Stimulated activated CD4-positive, alpha-beta T cell treated with anti-CD3 and anti-CD28 coated beads, Interleukin-1b, Interleukin-23, amount 100 ng/mL, for 48 hours (primary cell): ENCODE data around the gene GRM1.

ENCODE experiments used
- DNase-seq: peaks from one replicate; pipeline ENCODE4 v3.0.0-alpha.2; 2020

Gene GRM1

DNA sequence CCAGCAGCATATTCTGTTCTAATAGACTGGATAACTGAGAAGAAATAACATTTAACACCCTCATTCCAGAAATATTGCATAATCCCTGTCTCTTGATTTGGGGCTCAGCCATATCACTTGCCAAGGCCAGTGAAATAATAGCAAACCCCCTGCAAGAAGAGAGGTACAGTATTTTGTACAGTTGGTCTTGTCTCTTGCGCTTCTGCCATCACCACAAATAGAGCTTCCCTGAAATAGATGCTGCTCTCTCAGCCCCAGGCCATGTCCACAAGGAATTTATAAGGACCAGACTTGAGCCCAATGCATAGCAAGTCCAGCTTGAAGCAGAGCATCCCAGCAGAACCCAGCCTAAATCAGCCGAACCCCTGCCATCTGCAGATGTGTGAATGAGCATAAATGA, 254.0 kb downstream of the GRM1 start:
- no peak for DNase-seq

DNA sequence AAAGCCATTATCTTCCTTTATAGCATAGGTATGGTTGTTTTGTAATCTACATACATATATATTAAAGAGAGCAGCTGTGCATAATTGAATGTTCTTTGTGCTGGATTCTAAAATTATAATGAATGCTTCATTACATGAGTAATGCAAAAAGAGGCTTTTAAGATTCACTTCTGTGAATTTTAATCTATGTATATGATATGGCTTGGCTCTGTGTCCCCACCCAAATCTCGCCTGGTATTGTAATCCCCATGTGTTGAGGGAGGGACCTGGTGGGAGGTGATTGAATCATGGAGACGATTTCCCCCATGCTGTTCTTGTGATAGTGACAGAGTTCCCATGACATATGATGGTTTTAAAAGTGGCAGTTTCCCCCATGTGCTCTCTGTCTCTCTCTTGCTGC, 255.4 kb downstream of the GRM1 start:
- no peak for DNase-seq

DNA sequence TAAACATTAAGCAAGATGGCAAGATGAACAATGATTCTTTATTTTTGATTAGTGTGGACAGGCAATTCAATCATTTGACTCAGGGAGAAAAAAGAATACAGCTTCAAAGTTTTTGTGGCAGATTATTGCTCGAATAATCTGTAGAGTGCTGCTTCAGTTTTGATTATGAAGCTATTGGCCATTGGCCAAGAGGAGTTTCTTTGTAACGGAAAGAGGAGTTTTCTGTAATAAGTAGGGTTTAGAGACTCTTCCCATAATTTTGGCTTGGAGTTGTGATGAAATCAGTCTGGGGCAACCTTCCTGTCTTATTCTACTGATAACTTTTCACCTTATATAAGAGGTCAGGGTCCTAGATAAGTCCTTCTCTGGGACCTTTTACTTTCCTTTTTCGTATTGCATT, 258.1 kb downstream of the GRM1 start:
- DNase-seq, result no peak

DNA sequence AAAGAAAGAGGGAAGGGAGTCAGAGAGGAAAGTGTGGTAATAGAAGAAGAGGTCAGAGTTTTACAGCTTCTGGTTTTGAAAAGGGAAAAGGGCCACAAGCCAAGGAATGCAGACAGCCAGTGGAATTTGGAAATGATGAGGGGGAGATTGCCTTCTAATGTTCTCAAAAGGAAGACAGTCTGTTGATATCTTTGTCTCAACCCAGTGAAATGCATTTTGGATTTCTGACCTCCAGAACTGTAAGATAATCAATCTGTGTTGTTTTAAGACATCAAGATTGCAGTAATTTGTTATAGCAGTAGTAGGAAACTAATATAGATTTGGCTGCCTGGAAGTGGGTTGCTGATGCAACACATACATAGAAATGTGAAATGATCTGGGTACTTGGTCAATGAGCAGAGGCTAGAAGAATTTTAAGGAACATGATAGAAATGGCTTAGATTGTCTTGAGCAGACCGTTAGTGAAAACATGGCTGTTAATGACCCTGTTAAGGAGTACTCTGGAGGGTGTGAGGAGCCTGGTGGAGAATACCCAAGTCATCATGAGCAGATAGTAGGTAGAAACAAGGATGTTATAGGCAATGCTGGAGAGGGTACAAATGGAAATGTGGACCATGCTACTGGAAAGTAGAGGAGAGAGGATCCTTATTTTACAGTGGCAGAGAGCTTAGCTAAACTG, 259.0 kb downstream of the GRM1 start:
- DNase-seq, result no peak

DNA sequence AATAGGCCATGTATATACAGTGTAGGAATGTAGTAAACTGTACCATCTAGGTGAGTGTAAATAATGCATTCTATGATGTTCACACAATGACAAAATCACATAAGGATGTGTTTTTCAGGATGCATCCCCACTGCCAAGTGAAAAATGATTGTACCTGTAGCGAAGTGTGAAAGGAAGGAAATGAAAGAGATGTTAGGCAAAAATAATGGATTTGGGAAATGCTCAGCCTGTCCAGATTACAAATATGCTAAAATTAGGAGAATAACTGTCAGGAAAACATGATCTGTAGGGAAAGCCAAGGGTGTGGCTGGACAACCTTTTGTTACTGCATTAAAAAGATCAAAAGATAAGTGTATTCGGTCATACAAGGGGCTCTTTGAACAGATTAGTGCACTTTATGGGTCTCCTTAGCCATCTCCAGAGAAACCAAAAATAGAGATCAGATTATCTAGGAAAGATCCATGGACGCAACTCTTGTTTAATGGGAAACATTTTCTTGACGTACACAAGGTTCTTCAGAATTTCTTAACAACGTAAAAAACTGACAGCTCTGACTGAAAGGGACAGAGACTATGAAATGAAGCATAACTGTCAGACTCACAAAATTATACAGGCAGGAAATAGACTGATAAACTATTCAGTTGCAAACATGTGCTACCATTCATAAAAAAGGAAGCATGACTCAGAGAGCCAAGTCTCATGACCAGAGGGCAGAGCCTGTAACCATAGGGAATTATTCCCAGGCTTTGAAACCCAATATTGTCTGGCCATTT, 261.1 kb downstream of the GRM1 start:
- DNase-seq, result no peak

DNA sequence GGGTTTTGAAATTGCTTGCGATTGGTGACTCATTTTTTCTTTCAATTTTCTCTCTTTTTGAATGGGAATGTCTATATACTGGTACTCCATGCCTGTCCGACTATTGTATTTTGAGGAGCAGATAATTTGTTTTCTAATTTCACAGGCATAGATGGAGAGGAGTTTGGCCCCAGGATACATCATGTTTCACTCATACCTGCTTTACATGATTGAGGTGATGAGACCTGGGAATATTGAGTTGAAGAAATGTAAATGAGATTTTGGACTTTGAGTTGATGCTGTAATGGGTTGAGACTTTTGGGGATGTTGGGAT, 261.7 kb downstream of the GRM1 start:
- DNase-seq, result no peak

DNA sequence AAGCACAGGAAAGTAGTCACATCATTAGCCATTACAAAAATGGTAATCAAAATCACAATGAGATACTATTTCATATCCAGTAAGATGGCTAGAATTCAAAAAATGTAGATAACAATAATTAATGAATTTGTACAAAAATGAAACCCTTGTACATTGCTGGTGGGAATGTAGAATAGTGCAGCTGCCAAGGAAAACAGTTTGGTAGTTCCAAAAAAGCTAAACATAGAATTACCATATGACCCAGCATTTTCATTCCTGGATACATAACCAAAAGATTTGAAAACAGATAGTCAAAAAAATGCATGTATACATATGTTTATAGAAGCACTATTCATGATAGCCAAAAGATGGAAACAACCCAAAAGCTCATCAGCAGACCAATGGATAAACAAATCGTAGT, 263.6 kb downstream of the GRM1 start:
- no peak for DNase-seq

DNA sequence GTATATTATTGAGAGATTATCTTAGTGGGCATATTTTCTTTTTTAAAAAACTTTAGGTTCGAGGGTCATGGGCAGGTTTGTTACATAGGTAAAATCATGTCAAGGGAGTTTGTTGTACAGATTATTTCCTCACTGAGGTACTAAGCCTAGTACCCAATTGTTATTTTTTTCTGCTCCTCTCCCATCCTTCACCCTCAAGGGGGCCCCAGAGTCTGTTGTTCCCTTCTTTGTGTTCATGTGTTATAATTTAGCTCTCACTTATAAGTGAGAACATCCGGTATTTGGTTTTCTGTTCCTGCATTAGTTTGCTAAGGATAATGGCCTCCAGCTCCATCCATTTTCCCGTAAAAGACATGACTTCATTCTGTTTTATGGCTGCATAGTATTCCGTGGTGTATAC, 266.8 kb downstream of the GRM1 start:
- no peak for DNase-seq

DNA sequence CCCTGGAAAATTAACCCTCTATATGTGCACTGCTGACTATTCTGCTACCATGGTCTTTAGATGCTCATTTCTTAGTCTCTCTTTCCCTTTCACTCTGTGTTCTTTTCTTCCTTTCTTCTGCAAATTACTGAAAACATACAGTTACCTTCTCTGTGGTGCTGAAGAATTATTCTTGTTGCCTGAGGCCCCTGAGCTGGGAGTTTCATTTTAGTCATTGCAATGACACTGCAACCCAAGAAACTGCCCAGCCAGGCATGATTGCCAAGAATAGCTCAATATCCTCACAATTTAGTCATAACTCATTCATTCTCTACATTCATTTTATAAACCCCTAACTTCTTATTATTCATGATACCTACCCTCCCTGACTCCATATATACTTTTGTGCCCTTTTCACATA, 269.0 kb downstream of the GRM1 start:
- DNase-seq, result no peak

DNA sequence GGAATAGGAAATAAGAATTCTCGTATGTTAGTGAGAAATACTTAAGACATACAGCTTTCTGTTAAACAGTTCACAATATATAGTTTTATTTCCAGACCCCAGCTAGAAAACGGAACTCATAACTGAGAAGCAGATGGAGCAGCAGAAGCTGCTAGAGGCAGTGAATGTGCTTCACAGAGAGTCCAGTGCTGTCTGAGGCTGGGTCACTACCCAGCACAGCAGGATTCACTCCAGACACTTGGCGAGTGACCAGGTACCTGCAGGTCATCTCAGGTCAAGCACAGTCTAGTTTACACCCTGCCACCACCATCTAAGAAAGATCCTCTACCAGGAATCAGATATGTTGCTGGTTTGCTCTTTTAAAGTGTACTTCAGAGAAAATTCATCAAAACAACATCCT, 271.7 kb downstream of the GRM1 start:
- no peak for DNase-seq

DNA sequence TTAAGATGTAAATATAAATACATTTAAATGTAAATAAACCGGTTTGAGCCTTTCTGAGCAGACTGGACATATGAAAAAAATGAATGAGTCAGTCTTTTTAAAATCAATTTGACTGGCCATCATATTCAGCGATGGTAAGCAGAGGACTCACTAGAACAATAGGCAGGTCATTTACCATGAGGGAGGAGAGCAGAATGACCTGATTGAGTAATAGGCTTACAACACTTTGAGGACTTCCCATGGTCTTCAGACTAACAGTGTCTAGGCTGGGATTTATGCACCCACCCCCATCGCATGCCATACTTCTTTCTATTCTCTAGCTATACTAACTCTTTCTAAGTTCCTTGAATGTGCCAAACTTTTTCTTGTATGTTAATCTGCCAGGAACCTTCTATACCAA, 272.9 kb downstream of the GRM1 start:
- no peak for DNase-seq

DNA sequence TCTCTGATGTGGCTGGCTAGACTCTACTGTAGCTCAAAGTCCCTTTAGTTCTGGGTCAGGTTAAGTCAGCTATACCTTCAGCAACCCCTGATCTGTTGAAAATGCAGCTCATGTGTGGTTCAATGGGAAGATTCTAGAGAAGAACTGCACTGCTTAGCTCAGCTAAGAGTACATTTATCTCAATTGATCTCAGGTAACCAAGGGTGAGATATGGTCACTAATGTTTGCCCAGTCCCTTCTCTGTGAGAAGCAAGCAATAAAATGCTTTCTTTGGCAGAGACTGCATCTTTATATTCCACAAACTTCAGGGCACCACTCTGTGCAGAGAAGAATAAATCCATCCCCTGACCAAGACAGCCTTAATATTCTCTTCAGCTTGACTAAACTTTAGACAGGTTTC, 274.1 kb downstream of the GRM1 start:
- no peak for DNase-seq

DNA sequence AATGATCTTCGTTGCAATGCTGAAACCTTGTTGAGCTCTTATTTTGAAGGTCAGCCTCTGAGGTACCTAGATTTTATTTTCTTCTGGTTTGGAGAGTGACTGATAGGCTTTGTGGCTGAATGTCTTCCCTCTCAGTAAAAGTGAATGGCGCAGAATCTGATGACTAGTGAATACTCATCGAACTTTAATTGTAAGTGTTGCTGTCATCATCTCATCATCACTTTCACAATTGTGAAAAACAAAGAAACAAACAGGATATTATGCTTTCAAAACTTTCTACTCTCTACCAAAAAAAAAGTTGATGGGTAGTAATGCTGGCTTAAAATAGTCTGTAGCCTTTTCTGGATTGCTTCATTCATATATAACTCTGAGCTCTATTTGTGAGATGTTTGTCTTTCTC, 275.3 kb downstream of the GRM1 start:
- no peak for DNase-seq

DNA sequence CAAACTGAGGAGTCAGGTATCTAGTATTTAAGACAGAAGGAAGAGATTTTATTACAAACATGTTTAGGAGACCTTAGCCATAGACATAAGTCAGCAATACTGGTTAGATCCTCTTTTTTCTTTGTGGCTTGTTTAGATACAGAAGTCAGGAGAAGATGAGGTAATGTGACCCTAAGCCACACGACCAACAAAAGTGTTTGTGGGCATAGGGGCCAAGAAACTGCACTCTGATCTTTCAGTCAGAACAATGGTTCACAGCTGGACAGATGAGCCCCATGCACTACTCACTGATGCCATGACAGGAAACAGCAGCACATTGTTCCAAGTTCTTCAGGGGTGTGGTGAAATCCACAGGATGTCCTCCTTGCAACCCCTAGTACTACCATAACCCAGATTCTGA, 276.2 kb downstream of the GRM1 start:
- DNase-seq, result no peak

DNA sequence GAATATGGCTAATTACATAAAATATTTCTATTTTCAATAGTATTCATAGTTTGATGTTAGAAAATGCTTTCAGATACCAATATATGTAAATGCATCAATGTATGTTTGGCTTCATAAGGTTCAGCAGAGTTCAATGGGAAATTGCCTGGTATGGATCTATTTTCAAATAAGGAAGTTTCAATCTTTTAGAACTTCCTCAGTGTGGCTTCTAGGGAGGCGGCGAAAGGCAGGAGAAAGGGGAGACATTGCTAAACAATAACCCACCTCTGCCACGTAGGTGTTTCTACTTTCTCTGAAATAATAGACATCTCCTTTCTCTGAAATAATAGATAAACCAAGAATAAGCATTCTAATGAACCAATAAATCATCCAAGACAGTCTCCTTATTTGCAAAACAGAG, 277.1 kb downstream of the GRM1 start:
- DNase-seq, result no peak

DNA sequence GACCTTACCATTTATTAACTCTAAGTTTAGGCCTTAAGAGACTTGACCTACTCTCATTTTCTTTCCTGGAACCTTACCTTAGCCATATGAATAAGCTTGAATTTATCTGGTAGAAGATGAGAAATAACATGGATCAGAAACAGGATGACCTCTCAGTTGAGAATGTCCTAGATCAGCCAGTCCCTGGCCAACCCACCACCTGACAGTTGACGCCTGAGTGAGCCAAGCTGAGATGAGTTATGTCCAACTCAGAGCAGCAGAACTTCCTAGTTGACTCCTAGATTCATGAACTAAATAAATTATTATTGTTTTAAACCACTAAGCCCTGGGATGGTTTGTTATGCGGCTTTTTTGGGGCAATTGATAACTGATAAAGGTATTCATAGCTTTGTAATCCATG, 281.8 kb downstream of the GRM1 start:
- DNase-seq, result no peak

DNA sequence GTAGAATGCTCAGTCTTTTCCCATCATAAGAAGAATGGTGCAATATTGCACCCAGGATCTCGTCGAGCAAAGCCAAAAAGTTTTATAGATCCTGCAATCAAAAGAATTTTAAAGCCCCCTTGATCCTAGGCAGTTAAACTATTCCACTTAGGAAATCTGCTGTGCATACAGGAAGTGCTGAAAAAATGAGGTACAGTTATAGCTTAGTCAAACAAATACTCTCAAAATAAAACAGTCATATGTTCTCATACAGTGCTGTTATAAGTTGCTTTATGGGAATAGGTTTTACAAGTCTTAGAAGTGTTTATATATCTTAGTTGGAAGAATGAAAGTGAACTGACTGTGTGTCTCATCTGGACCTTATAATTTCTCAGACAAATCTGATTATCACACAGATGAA, 282.2 kb downstream of the GRM1 start:
- DNase-seq, result no peak

DNA sequence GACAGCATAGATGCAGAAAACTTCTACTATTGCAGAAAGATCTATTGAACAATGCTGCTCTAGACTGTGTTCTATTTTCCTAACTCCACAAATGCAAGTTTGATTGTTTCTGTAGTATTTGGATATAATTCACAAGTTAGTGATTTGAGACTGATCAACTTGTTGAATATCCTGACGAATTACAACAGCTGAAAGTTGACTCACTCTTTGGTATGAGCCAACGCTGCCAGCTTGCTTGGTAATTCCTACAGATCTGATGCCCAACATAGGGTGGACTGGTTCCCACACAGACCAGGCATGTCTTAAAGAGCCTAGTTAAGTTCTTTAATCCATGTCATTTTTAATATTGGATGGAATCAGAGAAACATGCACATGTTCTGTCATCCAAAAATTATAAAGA, 283.7 kb downstream of the GRM1 start:
- no peak for DNase-seq

DNA sequence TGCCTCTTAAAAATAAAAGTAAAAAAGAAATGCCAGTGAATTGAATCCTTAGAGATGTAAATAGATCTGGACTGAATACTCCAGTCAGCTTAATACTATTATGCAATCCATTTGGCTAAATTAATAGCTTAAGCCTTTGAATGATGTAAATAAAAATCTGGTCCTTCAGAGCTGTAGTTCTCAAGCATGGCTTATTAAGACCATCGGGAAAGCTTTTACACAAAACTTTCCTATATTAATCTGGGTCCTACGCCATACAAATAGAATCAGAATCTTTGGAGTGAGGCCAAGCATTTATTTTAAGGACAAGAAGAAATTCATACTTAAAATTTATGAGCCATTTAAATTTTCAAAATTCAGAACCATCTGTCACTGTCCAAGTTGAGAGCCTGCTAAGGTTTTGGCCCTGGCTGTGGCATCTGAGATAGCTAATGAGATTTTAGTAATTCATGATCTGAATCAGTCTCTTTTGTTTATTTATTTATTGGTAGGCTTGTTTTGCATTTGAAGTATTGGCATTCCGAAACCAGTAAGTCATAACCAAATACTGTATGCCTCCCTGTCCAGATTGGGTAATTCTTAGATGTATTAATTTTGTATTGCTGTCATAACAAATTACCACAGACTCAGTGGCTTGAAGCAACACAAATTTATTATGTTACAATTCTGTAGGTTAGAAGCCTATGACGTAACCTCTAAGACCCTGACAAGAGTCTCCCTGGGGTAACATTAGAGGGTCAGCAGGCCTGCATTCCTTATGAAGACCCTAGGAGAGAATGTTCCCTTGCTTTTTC, 286.7 kb downstream of the GRM1 start:
- no peak for DNase-seq

DNA sequence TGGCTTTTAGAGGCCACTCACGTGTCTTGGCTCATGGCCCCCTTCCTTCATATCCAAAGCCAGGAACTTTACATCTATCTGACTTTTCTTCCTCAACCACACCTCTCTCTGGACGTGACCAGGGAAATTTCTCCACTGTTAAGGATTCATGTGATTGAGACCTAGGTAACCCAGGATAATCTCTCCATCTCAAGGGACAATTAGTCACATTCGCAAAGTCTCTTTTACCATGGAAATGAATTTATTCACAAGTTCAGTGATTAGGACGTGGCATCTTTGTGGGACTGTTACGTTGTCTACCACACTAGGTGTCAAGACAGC, 287.3 kb downstream of the GRM1 start:
- DNase-seq, result no peak

DNA sequence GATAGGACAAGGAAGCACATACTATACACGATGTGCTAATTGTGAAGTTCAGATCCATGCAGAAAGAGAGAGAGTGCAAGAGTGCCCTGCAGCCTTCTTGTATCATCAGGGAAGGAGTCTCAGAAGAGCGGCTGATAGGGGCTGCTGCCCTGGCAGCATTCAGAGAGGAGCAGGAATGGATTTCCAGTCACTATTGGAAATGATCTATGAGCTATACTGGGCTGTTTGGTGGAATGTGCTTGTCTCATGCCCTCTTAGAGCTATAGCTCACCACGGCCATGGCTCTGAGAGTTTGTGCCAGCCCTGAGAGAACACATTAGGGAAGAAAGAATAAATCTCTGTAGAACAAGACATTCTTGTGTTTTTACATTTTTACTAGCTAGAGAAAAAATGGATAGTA, 302.2 kb downstream of the GRM1 start:
- DNase-seq, result no peak

DNA sequence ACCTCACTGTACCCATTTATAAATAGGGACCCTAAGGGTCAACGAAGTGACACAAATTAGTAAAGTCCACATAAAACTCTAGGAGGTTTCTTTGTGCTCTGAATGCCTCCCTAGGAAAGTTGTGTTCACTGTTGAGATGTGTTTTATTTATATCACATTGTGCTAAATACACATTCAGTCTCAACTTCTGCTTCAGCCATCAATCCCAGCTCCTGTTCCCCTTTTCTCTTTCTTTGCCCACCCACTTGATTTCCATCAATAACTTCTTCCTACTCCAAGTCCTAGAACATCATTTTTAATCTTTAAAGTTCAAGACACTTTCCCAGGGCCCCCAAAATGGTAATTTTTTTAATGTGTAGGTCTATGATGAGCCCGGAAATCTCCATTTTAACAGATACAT, 306.5 kb downstream of the GRM1 start:
- DNase-seq, result no peak

DNA sequence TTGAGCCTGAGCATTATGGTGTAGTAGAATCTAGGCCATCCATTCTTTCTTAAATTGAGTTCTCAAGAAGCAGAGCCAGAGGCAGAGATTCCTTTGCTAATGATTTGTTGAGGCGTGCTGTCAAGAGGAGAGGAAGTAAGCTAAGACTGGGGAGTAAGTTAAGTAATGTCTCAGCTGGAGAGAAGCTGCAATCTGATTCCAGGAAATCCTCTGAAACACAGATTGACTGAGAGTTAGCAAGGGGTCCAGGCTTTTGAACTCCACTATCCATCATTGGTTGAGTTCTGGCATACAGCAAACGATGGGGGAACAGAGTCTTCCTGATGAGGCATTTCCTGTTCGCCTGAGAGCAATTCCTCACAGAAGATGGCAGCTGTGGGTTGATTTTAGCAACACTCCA, 307.3 kb downstream of the GRM1 start:
- DNase-seq, result no peak

DNA sequence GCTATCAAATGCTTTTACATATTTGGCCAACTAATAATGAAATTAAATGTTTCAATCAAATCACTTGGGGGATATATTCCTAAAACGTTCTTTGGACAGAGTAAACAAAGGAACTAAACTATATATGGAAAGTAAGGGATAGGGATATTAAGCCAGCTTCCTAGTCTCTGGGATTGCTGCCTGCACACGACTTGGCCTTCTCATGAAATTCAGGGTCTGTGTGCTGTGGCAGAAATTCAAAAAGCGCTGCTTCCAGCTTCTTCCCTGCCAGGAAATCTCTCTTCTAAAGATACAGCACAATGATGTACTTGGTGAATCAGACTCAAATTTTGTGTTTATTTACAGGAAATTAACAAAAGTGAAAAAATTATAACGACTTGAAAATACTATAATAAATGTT, 308.5 kb downstream of the GRM1 start:
- no peak for DNase-seq

DNA sequence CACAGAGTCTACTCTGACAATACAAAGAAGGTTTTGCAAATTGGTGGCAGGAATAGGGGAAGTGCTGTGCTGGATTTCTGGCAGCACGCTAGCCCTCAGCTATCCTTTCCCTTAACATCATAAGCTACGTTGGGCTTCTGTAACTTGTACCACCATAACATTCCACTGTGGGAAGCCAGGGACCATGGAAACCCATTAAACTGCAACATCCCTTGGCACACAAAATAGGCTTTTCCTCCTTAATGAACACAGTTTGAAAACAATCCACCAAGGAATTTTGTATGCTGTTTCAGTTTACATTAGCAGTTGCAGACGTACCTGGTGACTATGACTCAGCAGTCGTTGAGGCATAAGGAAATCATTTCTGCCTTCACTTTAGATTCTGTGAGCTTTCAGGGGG, 310.9 kb downstream of the GRM1 start:
- no peak for DNase-seq
